Left lung (tissue), 10 donors: Measurements from ENCODE around the gene SARS2. TPM values are rescaled to one million over a fixed set of nuclear protein-coding genes. Genes with fewer than 3 reads are reported as not detected.
"Not testable (repeated sequence)": the region's sequence is repeated elsewhere in the genome, so short reads cannot be mapped to it uniquely, and the experiment has no call there.

Experiments used
- ATAC-seq: fragments of 200-7000 bp; cut with Tn5 transposase; one replicate; pipeline ENCODE4 v1.9.1; 2020; ENCODE audit warnings: moderate library complexity
- DNase-seq, 4 donors: peaks; one replicate each; pipeline ENCODE4 v3.0.0-alpha.2; 2013 to 2020
- H3K27ac ChIP-seq, 2 donors: fragments of 200-600 bp; sonication (generic) in 1 of 2; one replicate each; pipeline versions ENCODE4 v1.5.0 to v1.8.0; 2020 to 2021
- H3K27me3 ChIP-seq, 2 donors: fragments of 200-600 bp; sonication (generic) in 1 of 2; one replicate each; pipeline versions ENCODE4 v1.5.0 to v1.8.0; 2020 to 2021
- H3K36me3 ChIP-seq, 2 donors: fragments of 200-600 bp; sonication (generic) in 1 of 2; one replicate each; pipeline versions ENCODE4 v1.5.0 to v1.8.0; 2020 to 2021
- H3K4me1 ChIP-seq, 2 donors: fragments of 200-600 bp; one replicate each; pipeline ENCODE4 v1.8.0; 2021
- H3K4me3 ChIP-seq, 2 donors: fragments of 200-600 bp; sonication (generic) in 1 of 2; one replicate each; pipeline versions ENCODE4 v1.5.0 to v1.8.0; 2020 to 2021; ENCODE audit warnings: mild to moderate bottlenecking in 1 of 2
- H3K9me3 ChIP-seq, 2 donors: fragments of 200-600 bp; sonication (generic) in 1 of 2; one replicate each; pipeline versions ENCODE4 v1.5.0 to v1.8.0; 2020 to 2021
- CTCF ChIP-seq, 2 donors: fragments of 200-600 bp; sonication (generic) in 1 of 2; IDR thresholded peaks; one replicate each; pipeline versions ENCODE4 v1.5.0 to v1.8.0; 2021; ENCODE audit warnings: antibody characterized with exemption in 2 of 2
- intact Hi-C, 2 donors: fragments of 100-400 bp; cut with DNase I; formaldehyde crosslinking; loops; one replicate each; pipeline versions ENCODE4 v1.11.2 to v1.14.2; 2022
- polyA plus RNA-seq, 6 donors: library from polyadenylated mRNA; unstranded; fragments of 120-200 nt; gene quantifications; one replicate each; pipeline ENCODE4 v1.2.1, GENCODE V29; 2013; ENCODE audit not compliant: insufficient read length in 6 of 6
- total RNA-seq, 2 donors: library from RNA; stranded (reverse); fragmentation: NEBNext Ultra II Directional; extraction: Animal tissue kit (Norgen Biotek cat#: 25700); gene quantifications; one replicate each; pipeline ENCODE4 v1.2.1, GENCODE V29; 2021
- donor health status: DM: no; HTN: yes; CAD: no.
- donor health status: DM: no; HTN: no; CAD: no.

Gene SARS2
- total and polyA plus RNA-seq, 8 donors = 15.4 to 43.8 (median 34.6) TPM

DNA sequence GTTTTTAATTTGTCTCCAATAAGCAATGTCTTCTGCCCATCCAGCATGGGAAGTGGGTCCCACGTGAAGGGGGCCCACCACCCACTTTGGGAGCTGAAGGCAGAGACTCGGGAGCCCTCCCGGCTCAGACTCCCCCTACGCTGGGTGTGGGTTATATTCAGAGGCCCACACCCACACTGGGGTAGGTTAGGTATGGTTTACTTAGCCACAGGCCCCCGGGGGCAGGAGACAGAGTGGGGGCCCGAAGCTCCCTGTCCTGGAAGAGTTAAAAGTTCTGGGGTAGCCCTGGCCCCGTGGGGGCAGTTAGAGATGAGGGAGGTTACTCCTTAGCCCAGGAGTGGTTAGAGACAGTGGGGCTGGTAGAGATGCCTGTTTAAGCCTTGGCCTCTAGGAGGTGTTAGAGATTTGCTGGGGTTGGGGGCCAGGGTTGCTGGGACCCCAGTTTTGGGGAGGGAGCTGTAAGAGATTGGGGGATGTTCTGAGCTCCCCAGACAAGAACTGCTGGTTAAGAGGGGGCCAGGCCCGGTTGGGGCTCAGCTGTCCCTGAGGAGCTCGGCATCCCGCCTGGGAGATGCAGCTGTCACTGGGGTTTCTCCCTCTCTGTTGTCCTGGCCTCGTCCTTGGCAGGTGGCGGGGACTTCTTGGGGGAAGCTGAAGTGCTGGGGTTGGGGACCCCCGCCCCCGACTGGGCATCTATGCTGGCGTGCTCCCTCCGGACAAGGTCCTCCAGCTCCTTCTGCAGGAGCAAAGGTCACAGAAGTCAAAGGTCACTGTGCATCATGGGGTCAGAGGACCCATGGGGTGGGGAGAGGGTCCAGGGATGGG lies 51.8 kb downstream of the SARS2 start:
- H3K36me3 ChIP-seq = peaks cover 0 to 47% of the 10 kb centered on the region in 2 donors
- intact Hi-C loops = no loop called here
- H3K4me3 ChIP-seq = no peak overlapping the region
- H3K9me3 ChIP-seq = no peaks in the 10 kb centered on the region
- peak overlapping the region; percentile 69 to 86 for H3K27ac ChIP-seq
- DNase-seq (peak in 1 of 4 donors; percentile 68), ATAC-seq (no peak)
- peaks cover 8 to 25% of the 10 kb centered on the region in 2 donors for H3K4me1 ChIP-seq
- TF ChIP-seq CTCF (IDR thresholded peaks at IDR 0.05) = no peak
- no peaks in the 10 kb centered on the region for H3K27me3 ChIP-seq

GRCh38 chr19:38877781-38878574 lies 52.6 kb downstream of the SARS2 start, which contains the start of gene RINL:
RINL (minus strand) TSS chr19:38878275; CDS start chr19:38876742, 1,533 bp downstream.
- Histone ChIP-seq H3K27ac (peak within 1 kb of the TSS; percentile 69 to 86), H3K36me3 (peaks cover 0 to 39% of the 10 kb centered on the region in 2 donors), H3K4me1 (peaks cover 8 to 25% of the 10 kb centered on the region in 2 donors), H3K4me3 (peak within 1 kb of the TSS in 1 of 2 donors; percentile 35), H3K9me3 (no peaks in the 10 kb centered on the region), H3K27me3 (no peaks in the 10 kb centered on the region)
- no peak for TF ChIP-seq CTCF (IDR thresholded peaks at IDR 0.05)
- peak in 3 of 4 donors; percentile 44 to 83 (median 63) for DNase-seq
- intact Hi-C loops = no loop called here
- ATAC-seq = peak; percentile 68

DNA sequence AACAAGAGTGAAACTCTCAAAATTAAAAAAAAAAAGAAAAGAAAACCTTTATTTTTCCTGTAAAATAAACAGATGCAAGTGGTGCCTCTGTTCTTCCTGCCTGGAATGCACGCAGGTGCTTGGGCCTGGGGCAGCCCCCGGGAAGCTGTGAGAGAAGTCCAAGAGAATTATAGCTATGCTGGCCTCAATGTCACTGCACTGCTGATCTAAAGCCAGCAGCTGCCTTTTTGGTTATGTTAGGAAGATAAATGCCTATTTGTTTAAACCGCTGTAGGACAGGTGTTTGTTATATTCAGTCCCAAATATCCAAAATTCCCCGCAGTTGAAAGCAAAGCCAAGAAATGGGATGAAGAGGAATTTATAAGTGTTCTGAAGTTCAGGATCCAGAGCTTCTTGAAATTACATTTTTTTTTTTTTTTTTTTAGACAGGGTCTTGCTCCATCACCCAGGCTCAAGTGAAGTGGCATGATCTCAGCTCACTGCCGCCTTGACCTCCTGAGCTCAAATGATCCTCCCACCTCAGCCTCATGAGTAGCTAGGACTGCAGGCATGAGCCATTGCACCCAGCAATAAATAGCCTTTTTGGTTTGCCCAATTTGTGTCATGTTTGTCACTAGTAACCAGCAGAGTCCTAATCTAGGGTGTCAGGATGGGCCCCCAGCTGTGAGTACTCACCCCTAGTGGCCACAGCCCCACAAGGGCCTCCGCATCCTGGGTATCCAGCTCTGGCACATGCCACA lies 54.7 kb downstream of the SARS2 start:
- no peak overlapping the region for H3K27ac ChIP-seq

GRCh38 chr19:38873400-38873799 lies 57.2 kb downstream of the SARS2 start:
- DNase-seq = peak in 1 of 4 donors; percentile 34
- H3K27me3 ChIP-seq, ATAC-seq, H3K4me3 ChIP-seq, H3K27ac ChIP-seq, intact Hi-C loops, H3K9me3 ChIP-seq, H3K36me3 ChIP-seq: not testable (repeated sequence)
- H3K4me1 ChIP-seq = peaks cover 10 to 42% of the 10 kb centered on the region in 2 donors

More for the DNA sequence above, 54.7 kb downstream of the SARS2 start:
- H3K4me1 ChIP-seq = peaks cover 8 to 26% of the 10 kb centered on the region in 2 donors
- ATAC-seq = no peak
- H3K36me3 ChIP-seq = peaks cover 0 to 18% of the 10 kb centered on the region in 2 donors
- intact Hi-C loops = no loop called here
- DNase-seq = peak in 1 of 4 donors; percentile 18
- H3K9me3 ChIP-seq = no peaks in the 10 kb centered on the region
- H3K4me3 ChIP-seq = no peak overlapping the region
- no peaks in the 10 kb centered on the region for H3K27me3 ChIP-seq
- no peak for TF ChIP-seq CTCF (IDR thresholded peaks at IDR 0.05)

DNA sequence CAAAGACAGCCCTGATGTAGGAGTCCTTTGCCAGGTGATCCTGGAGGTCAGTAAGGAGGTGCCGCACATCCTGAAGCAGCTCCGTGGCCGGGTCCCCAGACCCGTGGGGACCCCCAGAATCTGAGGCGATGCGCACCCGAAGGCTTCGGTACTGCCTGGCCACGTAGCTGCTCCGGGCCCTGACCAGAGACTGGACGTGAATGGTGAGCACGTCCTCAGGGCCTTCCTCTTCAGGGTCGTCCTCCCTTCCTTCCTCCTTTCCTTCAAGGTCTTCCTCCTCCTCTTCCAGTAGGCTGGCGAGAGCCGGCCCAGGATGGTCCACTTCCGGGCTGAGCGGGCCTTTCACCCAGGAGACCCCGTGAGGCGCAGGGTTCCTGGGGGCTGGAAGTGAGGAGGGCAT lies 60.0 kb downstream of the SARS2 start:
- peak overlapping the region in 1 of 2 donors; percentile 49 for H3K4me3 ChIP-seq
- no peak overlapping the region for H3K27ac ChIP-seq
- no peaks in the 10 kb centered on the region for H3K27me3 ChIP-seq
- DNase-seq (peak in 1 of 4 donors; percentile 61), ATAC-seq (no peak)
- intact Hi-C loops = no loop called here
- peaks cover 5 to 24% of the 10 kb centered on the region in 2 donors for H3K4me1 ChIP-seq
- no peak for TF ChIP-seq CTCF (IDR thresholded peaks at IDR 0.05)
- H3K36me3 ChIP-seq = no peaks in the 10 kb centered on the region
- no peaks in the 10 kb centered on the region for H3K9me3 ChIP-seq
